ENCODE data around the gene NOP56.

The NOP56 gene

GRCh38 chr20:2706688-2707352 is 54.4 kb downstream of the NOP56 start:
- DNase-seq = no peak

- no peak for DNase-seq
Observed at GRCh38 chr20:2707353-2708072, 55.1 kb downstream of the NOP56 start.

Measured in activated naive CD4-positive, alpha-beta T cell treated with Interleukin-2 at 50 U/mL for 16 hours (primary cell).